ENCODE measurements around the gene TNFSF13B. TPM values are rescaled to one million over a fixed set of nuclear protein-coding genes. Genes with fewer than 3 reads are reported as not detected.

Gene TNFSF13B
- polyA plus RNA-seq, 4 donors, result 2.6 to 6.9 (median 3.9) TPM

DNA sequence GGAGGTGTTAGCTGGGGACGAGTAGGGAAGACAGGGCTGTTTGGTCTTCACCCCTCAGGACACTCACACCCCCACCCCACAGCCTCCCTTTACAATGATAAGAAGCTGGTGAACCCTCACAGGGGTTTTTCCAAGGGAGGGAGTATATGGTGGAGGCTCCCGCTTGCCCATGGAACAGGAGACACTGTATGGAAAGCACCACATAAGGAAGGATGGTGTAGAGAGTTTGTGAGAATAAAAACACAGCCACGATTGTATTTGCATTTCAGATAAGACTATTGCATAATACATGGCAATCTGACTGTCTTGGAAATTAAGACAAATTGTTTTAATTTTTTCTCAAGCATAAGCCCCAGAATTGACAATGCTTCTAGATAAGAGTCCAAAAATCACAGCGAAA is 46.9 kb downstream of the TNFSF13B start:
- Histone ChIP-seq H3K27me3 (ENCODE audit: control insufficient read depth in 3 of 3, insufficient read depth in 3 of 3, low read length in 3 of 3) (no peaks in the 10 kb centered on the region), H3K27ac (ENCODE audit: low read depth in 1 of 3, low read length in 2 of 3) (no peak overlapping the region), H3K4me3 (ENCODE audit: low read depth in 1 of 3, low read length in 3 of 3) (no peak overlapping the region), H3K36me3 (ENCODE audit: control insufficient read depth in 3 of 3, insufficient read depth in 2 of 3, low read depth in 1 of 3, low read length in 3 of 3) (no peaks in the 10 kb centered on the region), H3K4me1 (ENCODE audit: control insufficient read depth in 3 of 3, insufficient read depth in 2 of 3, low read depth in 1 of 3, low read length in 2 of 3) (no peaks in the 10 kb centered on the region), H3K9me3 (ENCODE audit: control insufficient read depth in 2 of 2, insufficient read depth in 1 of 2, low read depth in 1 of 2, low read length in 1 of 2) (no peaks in the 10 kb centered on the region)
- FAIRE-seq (no peak), DNase-seq (no peak)
- 68 to 73% (median 68%) methylated on average over 4 of the region's 4 CpGs for whole genome bisulfite sequencing, 3 donors

GRCh38 chr13:108322206-108322824 is 52.8 kb downstream of the TNFSF13B start:
- Histone ChIP-seq H3K9me3 (ENCODE audit: control insufficient read depth in 2 of 2, insufficient read depth in 1 of 2, low read depth in 1 of 2, low read length in 1 of 2) (no peaks in the 10 kb centered on the region), H3K4me3 (ENCODE audit: low read depth in 1 of 3, low read length in 3 of 3) (no peak overlapping the region), H3K27ac (ENCODE audit: low read depth in 1 of 3, low read length in 2 of 3) (no peak overlapping the region), H3K27me3 (ENCODE audit: control insufficient read depth in 3 of 3, insufficient read depth in 3 of 3, low read length in 3 of 3) (no peaks in the 10 kb centered on the region), H3K36me3 (ENCODE audit: control insufficient read depth in 3 of 3, insufficient read depth in 2 of 3, low read depth in 1 of 3, low read length in 3 of 3) (no peaks in the 10 kb centered on the region), H3K4me1 (ENCODE audit: control insufficient read depth in 3 of 3, insufficient read depth in 2 of 3, low read depth in 1 of 3, low read length in 2 of 3) (no peaks in the 10 kb centered on the region)
- WGBS, 3 donors, result 10 to 24% (median 21%) methylated on average over 2 of the region's 2 CpGs
- DNase-seq (peak; percentile 51 to 52), FAIRE-seq (no peak)

DNA sequence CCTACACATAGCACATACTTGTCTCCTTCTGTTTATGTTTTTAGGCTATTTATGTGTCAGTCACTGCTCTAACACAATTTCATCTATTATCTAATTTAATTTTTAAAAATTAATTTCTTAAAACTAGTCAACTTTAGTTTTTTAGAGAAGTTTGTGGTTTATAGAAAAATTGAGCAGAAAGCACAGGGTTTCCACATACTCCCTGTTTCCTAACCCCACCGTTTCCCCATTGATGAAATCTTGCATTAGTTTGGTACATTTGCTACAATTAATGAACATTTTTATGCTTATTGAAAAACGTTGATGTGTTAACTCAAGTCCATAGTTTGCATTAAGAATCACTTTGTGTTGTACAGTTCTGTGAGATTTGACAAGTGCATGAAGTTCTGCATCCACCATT is 53.5 kb downstream of the TNFSF13B start:
- 45 to 66% (median 57%) methylated on average over 2 of the region's 2 CpGs for WGBS, 3 donors
- no peak for DNase-seq
- H3K27ac ChIP-seq (ENCODE audit: low read depth in 1 of 3, low read length in 2 of 3), result no peak overlapping the region
- H3K9me3 ChIP-seq (ENCODE audit: control insufficient read depth in 2 of 2, insufficient read depth in 1 of 2, low read depth in 1 of 2, low read length in 1 of 2), result no peaks in the 10 kb centered on the region
- no peaks in the 10 kb centered on the region for H3K36me3 ChIP-seq (ENCODE audit: control insufficient read depth in 3 of 3, insufficient read depth in 2 of 3, low read depth in 1 of 3, low read length in 3 of 3)
- no peaks in the 10 kb centered on the region for H3K27me3 ChIP-seq (ENCODE audit: control insufficient read depth in 3 of 3, insufficient read depth in 3 of 3, low read length in 3 of 3)
- no peaks in the 10 kb centered on the region for H3K4me1 ChIP-seq (ENCODE audit: control insufficient read depth in 3 of 3, insufficient read depth in 2 of 3, low read depth in 1 of 3, low read length in 2 of 3)
- no peak overlapping the region for H3K4me3 ChIP-seq (ENCODE audit: low read depth in 1 of 3, low read length in 3 of 3)
- FAIRE-seq, result no peak

- Histone ChIP-seq H3K36me3 (ENCODE audit: control insufficient read depth in 3 of 3, insufficient read depth in 2 of 3, low read depth in 1 of 3, low read length in 3 of 3) (no peaks in the 10 kb centered on the region), H3K27ac (ENCODE audit: low read depth in 1 of 3, low read length in 2 of 3) (no peak overlapping the region), H3K27me3 (ENCODE audit: control insufficient read depth in 3 of 3, insufficient read depth in 3 of 3, low read length in 3 of 3) (no peaks in the 10 kb centered on the region), H3K9me3 (ENCODE audit: control insufficient read depth in 2 of 2, insufficient read depth in 1 of 2, low read depth in 1 of 2, low read length in 1 of 2) (no peaks in the 10 kb centered on the region), H3K4me3 (ENCODE audit: low read depth in 1 of 3, low read length in 3 of 3) (no peak overlapping the region), H3K4me1 (ENCODE audit: control insufficient read depth in 3 of 3, insufficient read depth in 2 of 3, low read depth in 1 of 3, low read length in 2 of 3) (no peaks in the 10 kb centered on the region)
- no peak for DNase-seq
- no peak for FAIRE-seq
These were observed 56.3 kb downstream of the TNFSF13B start for GRCh38 chr13:108325863-108326262.

- DNase-seq, result peak; percentile 9 to 28
- WGBS, 3 donors, result 41 to 51% (median 48%) methylated on average over 6 of the region's 6 CpGs
- no peak for FAIRE-seq
- Histone ChIP-seq H3K27ac (ENCODE audit: low read depth in 1 of 3, low read length in 2 of 3) (no peak overlapping the region), H3K4me1 (ENCODE audit: control insufficient read depth in 3 of 3, insufficient read depth in 2 of 3, low read depth in 1 of 3, low read length in 2 of 3) (no peaks in the 10 kb centered on the region), H3K4me3 (ENCODE audit: low read depth in 1 of 3, low read length in 3 of 3) (no peak overlapping the region), H3K36me3 (ENCODE audit: control insufficient read depth in 3 of 3, insufficient read depth in 2 of 3, low read depth in 1 of 3, low read length in 3 of 3) (no peaks in the 10 kb centered on the region), H3K27me3 (ENCODE audit: control insufficient read depth in 3 of 3, insufficient read depth in 3 of 3, low read length in 3 of 3) (no peaks in the 10 kb centered on the region), H3K9me3 (ENCODE audit: control insufficient read depth in 2 of 2, insufficient read depth in 1 of 2, low read depth in 1 of 2, low read length in 1 of 2) (no peaks in the 10 kb centered on the region)
These were observed 56.8 kb downstream of the TNFSF13B start for GRCh38 chr13:108326309-108326708.

- Histone ChIP-seq H3K36me3 (ENCODE audit: control insufficient read depth in 3 of 3, insufficient read depth in 2 of 3, low read depth in 1 of 3, low read length in 3 of 3) (no peaks in the 10 kb centered on the region), H3K4me1 (ENCODE audit: control insufficient read depth in 3 of 3, insufficient read depth in 2 of 3, low read depth in 1 of 3, low read length in 2 of 3) (no peaks in the 10 kb centered on the region), H3K4me3 (ENCODE audit: low read depth in 1 of 3, low read length in 3 of 3) (no peak overlapping the region), H3K27me3 (ENCODE audit: control insufficient read depth in 3 of 3, insufficient read depth in 3 of 3, low read length in 3 of 3) (no peaks in the 10 kb centered on the region), H3K9me3 (ENCODE audit: control insufficient read depth in 2 of 2, insufficient read depth in 1 of 2, low read depth in 1 of 2, low read length in 1 of 2) (no peaks in the 10 kb centered on the region), H3K27ac (ENCODE audit: low read depth in 1 of 3, low read length in 2 of 3) (no peak overlapping the region)
- FAIRE-seq (no peak), DNase-seq (no peak)
- WGBS, 3 donors, result 45 to 75% (median 70%) methylated on average over 1 of the region's 1 CpG
These were observed 59.3 kb downstream of the TNFSF13B start for GRCh38 chr13:108328848-108329247.

DNA sequence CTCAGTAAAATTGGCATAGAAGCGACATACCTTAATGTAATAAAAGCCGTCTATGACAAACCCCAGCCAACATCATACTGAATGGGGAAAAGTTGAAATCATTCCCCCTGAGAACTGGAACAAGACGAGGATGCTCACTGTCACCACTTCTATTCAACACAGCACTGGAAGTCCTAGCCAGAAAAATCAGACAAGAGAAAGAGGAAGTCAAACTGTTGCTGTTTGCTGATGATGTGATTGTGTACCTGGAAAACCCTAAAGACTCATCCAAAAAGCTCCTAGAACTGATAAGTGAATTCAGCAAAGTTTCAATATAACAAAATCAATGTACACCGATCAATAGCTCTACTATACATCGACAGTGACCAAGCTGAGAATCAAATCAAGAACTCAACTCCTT is 63.3 kb downstream of the TNFSF13B start:
- Histone ChIP-seq H3K4me3 (ENCODE audit: low read depth in 1 of 3, low read length in 3 of 3) (no peak overlapping the region), H3K36me3 (ENCODE audit: control insufficient read depth in 3 of 3, insufficient read depth in 2 of 3, low read depth in 1 of 3, low read length in 3 of 3) (no peaks in the 10 kb centered on the region), H3K27ac (ENCODE audit: low read depth in 1 of 3, low read length in 2 of 3) (no peak overlapping the region), H3K9me3 (ENCODE audit: control insufficient read depth in 2 of 2, insufficient read depth in 1 of 2, low read depth in 1 of 2, low read length in 1 of 2) (no peaks in the 10 kb centered on the region), H3K4me1 (ENCODE audit: control insufficient read depth in 3 of 3, insufficient read depth in 2 of 3, low read depth in 1 of 3, low read length in 2 of 3) (no peaks in the 10 kb centered on the region), H3K27me3 (ENCODE audit: control insufficient read depth in 3 of 3, insufficient read depth in 3 of 3, low read length in 3 of 3) (no peaks in the 10 kb centered on the region)
- FAIRE-seq (no peak), DNase-seq (no peak)
- 70 to 74% (median 70%) methylated on average over 5 of the region's 5 CpGs for WGBS, 3 donors

- Histone ChIP-seq H3K9me3 (ENCODE audit: control insufficient read depth in 2 of 2, insufficient read depth in 1 of 2, low read depth in 1 of 2, low read length in 1 of 2) (no peaks in the 10 kb centered on the region), H3K4me1 (ENCODE audit: control insufficient read depth in 3 of 3, insufficient read depth in 2 of 3, low read depth in 1 of 3, low read length in 2 of 3) (peaks cover 0 to 3% (median 0%) of the 10 kb centered on the region in 3 donors), H3K27ac (ENCODE audit: low read depth in 1 of 3, low read length in 2 of 3) (no peak overlapping the region), H3K4me3 (ENCODE audit: low read depth in 1 of 3, low read length in 3 of 3) (no peak overlapping the region), H3K36me3 (ENCODE audit: control insufficient read depth in 3 of 3, insufficient read depth in 2 of 3, low read depth in 1 of 3, low read length in 3 of 3) (no peaks in the 10 kb centered on the region), H3K27me3 (ENCODE audit: control insufficient read depth in 3 of 3, insufficient read depth in 3 of 3, low read length in 3 of 3) (no peaks in the 10 kb centered on the region)
- DNase-seq, result peak; percentile 35 to 39
- WGBS, 3 donors, result 47 to 50% (median 49%) methylated on average over 7 of the region's 7 CpGs
- FAIRE-seq, result no peak
These were observed 73.1 kb downstream of the TNFSF13B start for GRCh38 chr13:108342369-108343289.
